SIG-M5 treated with dmso at 0.1 percent for 504 hours (cell line): ENCODE data around the gene VWA3B.
"Not testable (repeated sequence)": the region's sequence is repeated elsewhere in the genome, so short reads cannot be mapped to it uniquely, and the experiment has no call there.

Experiments
- DNase-seq: peaks from one replicate; lab custom pipeline; 2025; ENCODE audit not compliant: unreplicated experiment; lab: John Stamatoyannopoulos, UW

VWA3B gene

DNA sequence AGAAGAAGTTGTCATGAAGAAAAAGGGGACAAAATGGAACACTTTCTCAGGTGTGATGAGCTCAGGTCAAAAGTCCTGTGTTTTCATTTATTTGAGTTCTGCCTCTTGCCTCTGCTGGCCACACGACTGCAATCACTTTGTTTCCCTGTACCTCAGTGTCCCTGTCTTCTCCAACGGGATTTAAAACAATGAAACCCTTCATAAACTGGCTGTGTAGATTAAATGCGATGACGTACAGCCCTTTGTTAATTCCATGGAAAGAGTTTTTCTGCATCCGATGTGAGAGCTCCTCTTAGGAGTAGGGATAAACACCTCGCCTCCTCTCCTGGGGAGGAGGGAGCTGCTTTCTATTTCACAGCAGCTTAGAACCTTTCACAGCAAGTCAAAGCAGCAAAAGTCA, 207.7 kb downstream of the VWA3B start:
- no peak for DNase-seq

DNA sequence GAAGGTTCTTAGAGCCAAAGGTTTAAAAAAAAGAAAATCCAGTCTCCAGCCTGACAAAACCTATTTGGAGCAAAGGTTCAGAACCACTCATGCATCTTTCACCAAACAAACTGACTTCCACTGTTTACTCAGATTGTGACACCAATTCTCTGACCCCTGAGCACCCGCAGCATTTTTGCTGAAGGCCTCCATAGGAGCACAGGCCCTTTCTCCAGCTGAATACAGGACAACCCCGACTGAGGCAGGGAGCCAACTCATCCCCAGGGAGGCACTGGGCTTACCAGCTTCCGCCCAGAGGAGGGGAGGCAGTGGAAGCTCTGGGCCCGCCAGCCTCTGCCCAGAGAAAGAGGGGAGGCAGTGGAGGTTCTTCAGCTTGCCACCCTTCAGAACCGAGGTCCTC, 208.3 kb downstream of the VWA3B start:
- DNase-seq = no peak

DNA sequence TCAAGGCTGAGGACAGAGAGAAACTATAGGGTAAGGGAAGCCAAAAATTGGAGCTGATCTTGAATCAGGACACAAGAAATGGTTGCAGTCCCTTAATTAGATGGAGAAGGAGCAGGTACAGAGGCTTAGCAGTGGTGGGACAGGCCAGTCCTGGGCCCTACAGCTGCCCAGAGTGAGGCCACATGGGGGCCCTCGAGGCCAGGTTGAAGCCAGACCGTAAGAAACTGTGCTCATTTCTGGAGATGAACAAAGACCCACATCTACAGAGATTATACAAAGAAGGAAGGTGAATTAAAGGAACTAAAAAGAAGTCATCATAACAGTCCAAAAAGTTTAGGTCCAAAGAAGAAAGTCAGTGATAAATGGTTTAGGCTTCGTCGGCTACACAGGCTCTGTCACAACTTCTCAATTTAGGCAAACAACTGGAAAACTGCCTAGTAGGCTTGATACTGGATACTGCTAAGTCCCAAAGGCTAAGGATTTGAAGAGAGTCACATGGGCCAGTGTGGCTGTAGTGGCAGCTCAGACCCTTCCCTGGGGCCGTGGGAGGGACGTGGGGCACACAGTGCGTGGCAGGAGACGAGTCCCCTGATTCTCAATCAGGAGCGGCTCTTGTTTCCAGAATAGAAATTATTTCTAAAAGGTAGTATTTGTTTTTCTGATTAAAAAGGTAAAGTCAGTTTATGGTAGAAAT, 208.9 kb downstream of the VWA3B start:
- DNase-seq = no peak

DNA sequence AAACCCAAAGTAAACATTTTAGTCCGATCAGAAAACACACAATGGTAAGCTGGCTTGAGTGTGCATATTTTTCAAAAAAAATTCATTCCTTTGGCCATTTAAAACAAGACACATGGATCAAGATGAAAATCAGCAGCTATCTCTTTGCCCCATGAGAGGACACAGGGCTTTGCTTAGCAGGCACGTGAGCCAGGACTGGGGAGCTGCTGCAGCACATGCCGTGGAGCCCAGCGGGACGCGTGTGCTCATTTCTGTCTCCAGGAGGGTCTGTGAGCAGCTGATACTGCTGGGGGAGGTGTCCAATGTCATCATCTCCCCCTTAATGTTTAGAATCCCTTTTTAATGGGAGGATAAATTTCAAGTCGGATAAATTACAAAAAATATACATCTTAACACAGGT, 209.5 kb downstream of the VWA3B start:
- DNase-seq = no peak

DNA sequence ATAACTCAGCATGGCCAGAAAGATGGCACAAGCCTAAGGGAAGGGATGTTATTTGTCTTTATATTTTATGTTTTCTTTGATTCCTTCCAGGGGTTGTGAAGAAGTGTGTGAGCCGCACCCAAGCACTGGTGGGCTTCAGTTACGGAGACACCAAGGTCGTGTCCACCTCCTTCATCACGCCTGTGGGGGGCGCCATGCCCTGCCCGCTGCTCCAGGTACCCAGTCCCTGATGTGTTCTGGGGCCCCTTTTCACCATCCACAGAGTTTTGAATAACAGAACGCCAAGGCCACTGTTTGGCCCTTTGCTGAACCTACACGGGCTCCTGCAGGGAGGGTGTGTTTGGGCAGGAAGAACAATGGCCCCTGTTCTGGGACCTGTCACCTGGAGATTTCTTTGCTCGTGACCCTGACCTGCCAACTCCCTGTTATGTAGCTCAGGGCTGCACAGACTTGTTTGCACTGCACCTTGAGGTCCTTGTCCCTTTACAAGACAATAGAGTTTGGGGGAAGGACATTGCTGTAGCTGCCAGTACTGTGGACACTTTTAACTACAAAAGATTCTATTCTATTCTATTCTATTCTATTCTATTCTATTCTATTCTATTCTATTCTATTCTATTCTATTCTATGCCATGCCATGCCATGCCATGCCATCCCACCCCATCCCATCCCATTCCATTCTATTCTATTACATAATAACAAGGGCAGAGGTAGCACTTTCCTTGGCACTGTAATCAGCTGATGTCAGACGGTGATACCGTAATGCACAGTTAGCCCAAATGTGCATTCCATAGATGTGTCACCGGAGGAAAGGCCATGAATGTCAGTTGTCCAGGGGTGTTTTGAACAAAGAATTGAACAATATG, 211.1 kb downstream of the VWA3B start:
- DNase-seq = no peak

DNA sequence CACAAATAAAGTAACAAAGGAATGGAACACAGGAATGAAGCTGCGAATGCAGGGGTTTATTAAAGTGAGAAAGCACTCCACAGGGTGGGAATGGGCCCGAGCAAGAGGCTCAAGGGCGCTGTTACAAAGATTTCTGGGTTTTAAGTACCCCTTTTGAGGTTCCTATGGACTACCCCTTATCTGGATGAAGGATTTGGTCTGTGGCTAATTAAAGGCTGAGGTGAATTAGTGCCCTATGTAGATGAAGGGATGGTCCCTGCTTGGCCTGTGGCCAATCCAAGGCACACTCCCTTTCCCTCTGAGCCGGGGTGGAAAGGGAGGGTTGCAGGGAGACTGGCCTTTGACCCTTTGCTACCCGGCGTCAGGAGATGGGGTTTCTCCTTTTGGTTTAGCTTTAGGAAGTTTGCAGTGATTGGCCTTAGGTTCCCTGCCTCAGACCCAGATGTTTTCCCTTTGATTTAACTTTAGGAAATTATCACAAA, 211.8 kb downstream of the VWA3B start:
- no peak for DNase-seq

DNA sequence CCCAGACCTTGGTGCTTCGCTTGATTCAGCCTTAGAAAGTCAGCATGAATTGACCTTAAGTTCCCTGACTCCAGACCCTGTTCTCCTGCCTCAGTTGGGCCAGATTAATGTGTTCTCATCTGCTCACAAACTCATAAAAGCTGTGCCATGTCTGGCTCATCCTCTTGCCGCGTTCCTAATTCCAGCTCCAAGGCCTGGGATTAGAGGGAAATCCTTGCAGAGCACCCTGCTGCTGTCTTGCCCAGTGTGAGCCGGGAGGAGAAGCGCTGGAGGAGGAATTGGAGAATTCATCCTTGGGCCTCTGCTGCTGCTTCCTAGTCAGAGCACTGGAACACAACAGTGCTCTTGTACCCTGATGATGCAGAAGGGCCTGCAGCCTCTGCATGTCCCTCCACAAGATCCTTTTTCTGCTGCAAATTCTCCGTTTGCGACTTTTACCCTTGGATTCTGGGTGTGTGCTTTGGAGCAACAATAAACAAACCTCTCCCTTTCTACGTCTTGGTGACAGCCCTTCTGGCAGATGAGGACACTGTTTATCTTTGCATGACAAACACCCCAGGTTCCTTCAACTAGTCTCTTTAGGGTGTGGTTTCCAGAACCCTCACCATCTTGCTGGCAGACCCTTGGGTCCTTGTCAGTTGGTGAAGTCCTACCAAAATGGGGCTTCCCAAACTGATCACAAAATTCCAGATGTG, 212.4 kb downstream of the VWA3B start:
- no peak for DNase-seq

DNA sequence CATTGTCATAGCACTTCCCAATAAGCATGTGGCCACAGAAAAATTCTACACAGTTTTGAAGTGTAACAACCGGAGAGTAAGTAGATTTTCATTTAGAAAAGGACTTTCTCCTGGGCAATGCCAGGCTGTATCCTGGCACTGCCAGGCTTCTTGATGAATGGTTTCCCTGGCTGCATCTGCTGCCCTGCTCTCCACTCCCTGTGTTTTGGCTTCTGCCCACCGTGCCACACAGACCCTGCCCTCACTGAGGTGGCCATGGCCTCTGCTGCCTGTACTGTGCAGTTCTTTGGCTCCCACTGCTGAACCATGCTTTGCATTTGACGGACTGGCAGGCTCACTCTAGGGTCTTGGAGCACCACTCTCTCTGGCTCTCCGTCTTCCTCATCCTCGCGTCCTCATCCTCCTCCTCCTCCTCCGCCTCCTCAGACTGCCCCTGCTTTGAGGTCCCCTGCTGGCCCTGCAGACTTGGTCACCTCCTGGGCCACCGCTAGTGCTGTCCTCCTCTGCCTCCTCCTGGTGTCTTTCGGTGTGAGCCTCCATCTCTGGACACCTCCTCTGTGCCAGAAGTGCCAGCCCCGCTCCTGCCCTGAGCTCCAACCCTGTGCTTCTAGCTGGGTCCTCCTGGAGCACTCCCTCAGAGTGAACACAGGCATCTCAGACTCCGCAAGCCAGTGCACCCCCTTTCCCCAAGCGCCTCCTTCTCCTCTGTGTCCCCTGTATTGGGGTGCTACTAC, 213.3 kb downstream of the VWA3B start:
- DNase-seq = no peak

DNA sequence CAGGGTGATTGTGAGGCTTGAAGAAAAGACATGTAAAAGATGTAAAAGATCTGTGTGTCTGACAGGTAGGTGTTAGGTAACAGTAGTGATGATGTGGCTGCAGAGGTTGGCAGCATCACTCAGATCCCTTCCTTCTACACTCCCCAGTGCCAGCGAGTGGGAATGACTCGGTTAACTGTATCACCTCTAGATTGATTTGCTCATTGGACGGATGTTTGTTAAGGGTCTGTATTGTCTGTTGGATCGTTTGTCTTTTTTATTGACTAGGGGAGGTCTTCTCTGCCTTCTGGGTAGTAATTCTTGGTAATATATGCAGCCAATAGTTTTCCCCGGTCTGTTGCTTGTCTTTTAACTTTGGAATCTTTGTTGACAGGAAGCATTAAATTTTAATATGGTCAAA, 214.5 kb downstream of the VWA3B start:
- no peak for DNase-seq

DNA sequence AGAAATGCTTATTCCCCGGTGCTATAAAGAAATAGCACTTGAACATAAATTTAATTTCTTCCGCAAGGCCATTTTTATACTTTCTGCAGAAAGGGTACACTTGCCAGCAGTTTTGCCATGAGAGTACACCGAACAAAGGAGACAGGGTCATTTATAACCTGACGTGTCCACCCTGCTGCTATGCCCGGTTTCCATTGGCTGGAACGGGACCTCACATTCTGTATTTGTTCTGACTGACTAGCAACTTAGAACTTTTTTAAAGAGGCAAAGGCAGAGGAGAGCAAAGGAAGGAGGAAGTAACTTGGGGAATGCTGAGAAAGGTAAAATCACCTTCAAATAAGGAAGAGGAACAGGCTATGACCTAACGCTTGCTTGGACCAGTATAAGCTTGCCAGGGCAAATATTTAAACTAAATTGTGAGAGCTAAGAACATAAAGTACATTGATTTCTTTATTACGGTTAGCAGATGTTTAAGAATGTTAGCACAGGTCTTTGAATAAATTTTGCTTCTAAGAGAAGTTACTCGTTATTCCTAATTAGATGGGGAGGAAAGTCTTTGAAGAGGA, 220.2 kb downstream of the VWA3B start:
- not testable (repeated sequence) for DNase-seq

DNA sequence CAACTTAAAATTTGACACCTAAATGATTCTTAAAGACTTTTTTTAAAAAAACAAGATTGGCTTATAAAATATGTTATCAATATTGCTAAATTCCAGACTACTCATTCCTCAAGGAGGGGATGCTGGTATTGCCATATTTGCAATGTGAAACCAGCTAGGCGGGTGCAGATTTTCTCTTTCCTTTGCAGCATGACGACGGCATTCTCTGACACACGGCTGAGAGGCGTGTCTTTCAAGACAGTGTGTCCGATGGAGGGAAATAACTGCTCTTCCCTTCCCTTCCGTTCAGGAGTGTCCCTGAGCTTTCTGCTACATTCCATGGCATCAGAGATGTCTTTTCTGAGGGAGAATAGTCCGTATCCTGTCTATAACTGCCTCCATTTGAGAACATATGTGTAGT, 221.1 kb downstream of the VWA3B start:
- DNase-seq = no peak

DNA sequence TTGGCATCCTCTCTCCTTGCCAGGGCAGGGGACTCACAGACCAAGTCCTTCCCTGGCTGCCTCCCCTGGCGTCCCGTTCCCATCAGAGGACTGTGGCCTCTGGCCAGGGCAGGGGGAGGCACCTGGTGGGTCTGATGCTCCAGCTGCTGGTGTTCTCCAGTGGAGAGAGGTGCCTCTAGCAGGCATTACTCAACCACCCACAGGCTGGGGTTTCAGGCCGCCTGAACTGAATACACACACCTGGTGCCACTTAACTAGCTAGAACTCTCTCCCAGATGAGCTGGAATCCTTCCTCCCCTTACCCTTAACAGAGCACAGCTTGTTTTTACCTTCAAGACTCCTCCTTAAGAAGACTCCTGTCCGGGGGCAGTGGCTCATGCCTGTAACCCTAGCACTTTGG, 221.6 kb downstream of the VWA3B start:
- DNase-seq = no peak

DNA sequence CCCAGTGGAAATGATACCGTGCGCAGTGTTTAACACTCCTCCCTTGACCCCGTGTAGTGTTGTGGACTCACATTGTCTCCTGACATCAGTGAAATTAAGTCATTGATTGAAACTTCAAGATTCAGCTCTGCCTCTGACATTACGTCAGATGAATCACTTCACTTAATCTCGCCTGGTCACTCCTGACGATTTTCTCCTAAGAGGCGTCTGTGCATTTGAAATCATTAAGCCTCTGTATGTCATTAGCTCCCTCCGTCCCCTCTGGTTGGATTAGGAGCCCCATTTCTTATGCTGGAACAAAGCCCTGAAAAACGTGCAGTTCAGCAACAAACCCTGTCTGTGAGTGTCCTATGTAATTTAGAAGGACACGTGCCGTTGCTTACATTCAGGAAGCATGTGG, 222.6 kb downstream of the VWA3B start:
- no peak for DNase-seq

DNA sequence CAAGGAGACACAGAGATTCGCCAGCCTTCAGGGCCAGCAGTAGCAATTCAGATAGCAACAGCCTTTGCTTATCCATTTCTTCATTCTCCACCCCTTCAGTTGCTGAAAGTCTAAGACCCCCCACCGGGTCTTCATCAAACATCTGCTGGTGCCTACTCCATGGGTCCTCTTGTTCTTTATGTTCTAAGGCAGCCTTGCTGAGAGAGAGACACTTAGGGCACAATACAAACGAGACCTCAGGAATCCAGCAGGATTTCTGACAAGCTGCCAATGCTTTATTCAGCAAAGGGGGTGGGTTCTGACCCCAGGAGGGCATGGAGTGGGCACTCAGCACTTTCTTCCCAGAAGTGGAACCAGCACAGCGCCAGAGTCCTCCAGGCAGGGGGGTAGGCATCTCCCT, 223.0 kb downstream of the VWA3B start:
- DNase-seq = no peak

DNA sequence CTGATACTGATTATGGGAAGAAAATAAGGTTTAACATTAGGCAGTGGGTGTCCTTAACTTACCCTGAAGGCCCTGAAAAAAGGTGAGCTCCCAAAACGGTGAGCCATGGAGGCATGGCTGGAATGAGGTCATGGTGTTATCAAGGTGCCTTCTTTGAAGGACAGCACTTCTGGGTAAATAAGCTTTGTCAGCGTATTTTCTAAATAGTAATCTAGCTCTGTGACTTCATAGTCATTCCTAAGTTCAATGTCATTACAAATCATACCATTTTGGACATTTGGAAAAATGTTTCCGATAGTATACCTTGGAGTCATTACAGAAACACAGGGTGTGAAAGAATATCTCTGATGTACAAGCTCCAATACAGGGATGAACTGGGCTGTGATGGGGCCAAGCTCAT, 224.1 kb downstream of the VWA3B start:
- DNase-seq = no peak

DNA sequence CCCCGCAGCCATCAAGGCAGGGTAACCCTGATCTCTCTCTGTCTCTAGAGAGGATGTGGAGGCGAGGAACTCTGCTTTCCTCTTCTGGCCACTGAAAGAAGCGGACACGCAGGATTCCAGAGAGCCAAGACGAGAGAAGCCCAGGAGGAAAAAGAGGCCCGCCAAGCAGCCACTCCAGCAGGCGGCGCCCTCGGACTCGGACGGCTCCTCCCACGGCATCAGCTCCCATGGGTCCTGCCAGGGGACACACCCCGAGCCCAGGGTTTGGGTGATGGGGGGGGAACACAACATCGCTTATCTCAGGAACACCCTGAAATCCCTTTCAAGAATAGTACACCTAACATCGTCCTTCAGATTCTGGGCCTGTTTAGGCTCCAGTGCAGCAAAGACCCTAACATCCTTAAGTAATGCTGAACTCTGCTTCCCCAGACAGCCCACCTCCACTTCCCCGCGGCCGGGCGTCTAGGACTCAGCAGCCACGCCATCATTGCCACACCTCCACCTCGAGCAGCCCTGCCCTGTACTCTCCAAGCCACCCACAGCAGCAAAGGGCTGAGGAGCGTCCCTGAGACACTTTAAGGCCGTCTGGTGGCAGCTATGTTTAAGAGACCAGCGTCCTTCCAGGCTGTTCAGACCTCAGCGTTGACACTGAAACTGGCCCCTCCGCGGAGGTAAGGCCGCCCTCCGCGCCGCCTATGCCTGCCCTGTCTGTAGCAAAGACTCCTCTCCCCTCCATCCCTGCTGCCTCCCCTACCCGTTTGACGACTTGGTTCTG, 225.0 kb downstream of the VWA3B start:
- DNase-seq = no peak

DNA sequence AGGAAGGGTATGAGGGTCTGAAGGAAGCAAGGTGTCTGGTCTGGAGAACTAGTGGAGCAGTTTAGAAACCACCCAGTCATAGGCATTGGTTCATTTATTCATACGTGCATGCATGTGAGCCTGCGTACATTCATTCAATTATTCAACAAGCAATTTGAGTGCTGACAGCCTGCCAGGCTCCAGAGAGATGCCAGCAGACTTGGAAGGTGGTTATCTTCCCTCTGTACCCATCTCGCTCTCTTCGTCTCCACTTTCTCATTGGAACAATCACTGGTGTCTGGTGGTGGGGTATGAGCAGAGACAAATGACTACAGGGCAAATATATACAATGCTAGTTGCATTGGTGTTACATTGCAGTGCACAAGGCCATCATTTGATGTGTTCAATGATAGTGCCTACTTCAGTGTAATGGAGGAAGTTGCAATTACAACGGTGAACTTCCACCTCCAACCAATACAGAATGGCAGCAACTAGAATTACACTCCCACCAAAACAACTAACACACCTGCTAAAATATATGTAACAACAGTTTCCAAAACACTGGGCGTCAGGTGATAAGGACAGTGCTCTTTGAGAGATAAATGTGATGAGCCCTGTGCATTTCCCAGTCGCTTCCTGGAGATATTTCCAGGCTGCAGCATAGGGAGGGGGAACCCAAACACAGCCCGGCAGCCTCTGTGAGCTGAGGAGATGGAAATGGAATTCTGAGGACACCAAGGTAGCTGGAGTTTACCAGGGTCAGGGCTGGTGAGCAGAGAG, 226.7 kb downstream of the VWA3B start:
- DNase-seq = no peak

DNA sequence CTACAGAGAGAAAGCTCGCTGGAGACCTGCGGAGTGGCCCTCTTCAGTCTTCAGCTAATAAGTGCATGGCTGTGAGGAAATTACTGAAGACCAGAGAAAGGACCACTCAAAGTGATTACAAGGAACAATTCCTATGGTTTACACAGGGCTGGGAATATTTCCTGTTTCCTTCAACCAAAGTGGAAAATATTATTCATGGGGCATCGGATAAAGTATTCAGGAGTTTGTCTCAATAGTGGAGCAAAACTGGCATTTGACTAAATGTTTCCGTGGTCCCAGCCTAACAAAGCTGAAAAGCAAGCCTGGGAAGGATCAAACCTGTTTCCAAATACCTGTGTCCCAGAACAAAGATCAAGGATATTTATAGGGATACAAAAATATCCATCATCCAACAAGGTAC, 227.3 kb downstream of the VWA3B start:
- no peak for DNase-seq

DNA sequence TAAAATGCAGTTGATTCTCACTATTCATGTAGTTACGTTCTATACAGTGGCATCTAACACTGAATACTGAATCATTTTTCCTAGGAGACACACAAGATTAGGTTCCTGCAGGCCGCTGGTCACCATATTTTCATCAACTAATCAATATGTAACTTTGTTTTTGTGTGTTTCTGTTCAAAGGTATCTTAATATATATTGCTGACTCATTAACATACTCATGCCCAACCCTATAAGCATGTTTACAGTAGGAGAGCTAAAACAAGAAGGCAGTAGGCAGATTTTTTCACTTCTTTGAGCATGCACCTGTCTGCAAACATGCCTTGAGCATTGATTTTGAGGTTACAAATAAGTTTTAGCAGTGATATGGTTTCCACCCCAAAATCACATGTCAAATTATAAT, 229.0 kb downstream of the VWA3B start:
- no peak for DNase-seq
